Osteocyte (in vitro differentiated cells): ENCODE results near the gene UST. TPM values are rescaled to one million over a fixed set of nuclear protein-coding genes. Genes with fewer than 3 reads are reported as not detected.
A peak's percentile ranks its signal among the peaks of the same experiment; 100 is the strongest.

Experiments used
- DNase-seq: peaks from one replicate; pipeline ENCODE4 v3.0.0; 2021; ENCODE audit warnings: mixed read lengths; ENCODE audit not compliant: unreplicated experiment; ENCODE audit errors: extremely low spot score
- H3K27ac Mint-ChIP-seq: one replicate; pipeline ENCODE4 v1.8.0; 2021; ENCODE audit warnings: mild to moderate bottlenecking, mixed read lengths; ENCODE audit not compliant: unreplicated experiment
- H3K27me3 Mint-ChIP-seq: one replicate; pipeline ENCODE4 v1.8.0; 2021; ENCODE audit warnings: mixed read lengths; ENCODE audit not compliant: unreplicated experiment
- H3K36me3 Mint-ChIP-seq: one replicate; pipeline ENCODE4 v1.8.0; 2021; ENCODE audit warnings: mixed read lengths; ENCODE audit not compliant: unreplicated experiment
- H3K4me1 Mint-ChIP-seq: one replicate; pipeline ENCODE4 v1.8.0; 2021; ENCODE audit warnings: mixed read lengths; ENCODE audit not compliant: unreplicated experiment
- H3K4me3 Mint-ChIP-seq: one replicate; pipeline ENCODE4 v1.8.0; 2021; ENCODE audit warnings: mild to moderate bottlenecking, moderate library complexity, mixed read lengths; ENCODE audit not compliant: unreplicated experiment
- H3K9me3 Mint-ChIP-seq: one replicate; pipeline ENCODE4 v1.8.0; 2021; ENCODE audit warnings: mixed read lengths; ENCODE audit not compliant: unreplicated experiment
- total RNA-seq: library from RNA; stranded (reverse); gene quantifications from 2 replicates; pipeline ENCODE4 v1.2.1, GENCODE V29; 2021
- TF ChIP-seq, protein P1 (sequence below): fragments of 200-600 bp; sonication (generic); IDR thresholded peaks from 2 replicates; pipeline ENCODE4 v1.5.0; 2021; ENCODE audit warnings: antibody characterized with exemption, mild to moderate bottlenecking, moderate library complexity

The UST gene
- total RNA-seq, 1 donor from 2014 or later = 15.7 TPM

GRCh38 chr6:148885925-148886845, 139.4 kb downstream of the UST start:
- Mint-ChIP-seq H3K27me3 (no peaks in the 10 kb centered on the region), H3K9me3 (no peaks in the 10 kb centered on the region), H3K4me3 (no peak overlapping the region), H3K27ac (no peak overlapping the region), H3K4me1 (peaks cover 37% of the 10 kb centered on the region), H3K36me3 (peaks cover 6% of the 10 kb centered on the region)
- DNase-seq = no peak
- TF ChIP-seq, protein P1, sequence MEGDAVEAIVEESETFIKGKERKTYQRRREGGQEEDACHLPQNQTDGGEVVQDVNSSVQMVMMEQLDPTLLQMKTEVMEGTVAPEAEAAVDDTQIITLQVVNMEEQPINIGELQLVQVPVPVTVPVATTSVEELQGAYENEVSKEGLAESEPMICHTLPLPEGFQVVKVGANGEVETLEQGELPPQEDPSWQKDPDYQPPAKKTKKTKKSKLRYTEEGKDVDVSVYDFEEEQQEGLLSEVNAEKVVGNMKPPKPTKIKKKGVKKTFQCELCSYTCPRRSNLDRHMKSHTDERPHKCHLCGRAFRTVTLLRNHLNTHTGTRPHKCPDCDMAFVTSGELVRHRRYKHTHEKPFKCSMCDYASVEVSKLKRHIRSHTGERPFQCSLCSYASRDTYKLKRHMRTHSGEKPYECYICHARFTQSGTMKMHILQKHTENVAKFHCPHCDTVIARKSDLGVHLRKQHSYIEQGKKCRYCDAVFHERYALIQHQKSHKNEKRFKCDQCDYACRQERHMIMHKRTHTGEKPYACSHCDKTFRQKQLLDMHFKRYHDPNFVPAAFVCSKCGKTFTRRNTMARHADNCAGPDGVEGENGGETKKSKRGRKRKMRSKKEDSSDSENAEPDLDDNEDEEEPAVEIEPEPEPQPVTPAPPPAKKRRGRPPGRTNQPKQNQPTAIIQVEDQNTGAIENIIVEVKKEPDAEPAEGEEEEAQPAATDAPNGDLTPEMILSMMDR = no peak

DNA sequence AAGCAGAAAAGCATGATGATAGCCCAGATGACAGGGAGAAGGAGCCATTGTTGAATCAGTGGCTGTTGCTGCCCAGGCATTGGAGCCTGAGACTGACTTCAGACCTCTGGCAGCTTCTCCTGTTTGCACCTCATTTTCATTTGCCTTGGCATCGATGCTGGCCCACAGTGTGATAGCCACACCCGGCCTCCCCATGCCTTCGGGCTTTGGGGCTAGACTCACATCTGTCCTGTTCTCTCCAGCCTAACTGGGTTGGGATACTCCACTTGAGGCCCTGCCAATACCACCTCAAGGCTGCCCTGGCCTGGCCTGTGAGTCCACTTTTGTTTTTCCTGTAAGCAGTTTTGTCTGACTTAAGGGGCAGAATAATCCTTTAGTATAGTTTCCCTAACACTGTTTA, 140.4 kb downstream of the UST start:
- Mint-ChIP-seq H3K27me3 (no peaks in the 10 kb centered on the region), H3K27ac (peak overlapping the region; percentile 51), H3K4me3 (no peak overlapping the region), H3K4me1 (peaks cover 38% of the 10 kb centered on the region), H3K9me3 (no peaks in the 10 kb centered on the region), H3K36me3 (peaks cover 2% of the 10 kb centered on the region)
- DNase-seq = no peak
- TF ChIP-seq, protein P1 = no peak

- Mint-ChIP-seq H3K9me3 (no peaks in the 10 kb centered on the region), H3K4me1 (peaks cover 38% of the 10 kb centered on the region), H3K4me3 (no peak overlapping the region), H3K27ac (no peak overlapping the region), H3K27me3 (no peaks in the 10 kb centered on the region), H3K36me3 (peaks cover 2% of the 10 kb centered on the region)
- DNase-seq = no peak
- TF ChIP-seq, protein P1 = no peak
Observed at GRCh38 chr6:148888856-148889255, 142.0 kb downstream of the UST start.

GRCh38 chr6:148890096-148890495, 143.3 kb downstream of the UST start:
- peaks cover 3% of the 10 kb centered on the region for H3K36me3 Mint-ChIP-seq
- peaks cover 38% of the 10 kb centered on the region for H3K4me1 Mint-ChIP-seq
- peak overlapping the region; percentile 84 for H3K27ac Mint-ChIP-seq
- H3K9me3 Mint-ChIP-seq = no peaks in the 10 kb centered on the region
- DNase-seq = no peak
- no peaks in the 10 kb centered on the region for H3K27me3 Mint-ChIP-seq
- TF ChIP-seq, protein P1 = no peak
- H3K4me3 Mint-ChIP-seq = no peak overlapping the region

- Mint-ChIP-seq H3K36me3 (peaks cover 4% of the 10 kb centered on the region), H3K4me3 (no peak overlapping the region), H3K27ac (peak overlapping the region; percentile 84), H3K4me1 (peaks cover 38% of the 10 kb centered on the region), H3K9me3 (no peaks in the 10 kb centered on the region), H3K27me3 (no peaks in the 10 kb centered on the region)
- TF ChIP-seq, protein P1 = no peak
- DNase-seq = no peak
Observed at GRCh38 chr6:148890652-148891404, 144.0 kb downstream of the UST start.
